ENCODE measurements around the gene DMRT1.

The DMRT1 gene

DNA sequence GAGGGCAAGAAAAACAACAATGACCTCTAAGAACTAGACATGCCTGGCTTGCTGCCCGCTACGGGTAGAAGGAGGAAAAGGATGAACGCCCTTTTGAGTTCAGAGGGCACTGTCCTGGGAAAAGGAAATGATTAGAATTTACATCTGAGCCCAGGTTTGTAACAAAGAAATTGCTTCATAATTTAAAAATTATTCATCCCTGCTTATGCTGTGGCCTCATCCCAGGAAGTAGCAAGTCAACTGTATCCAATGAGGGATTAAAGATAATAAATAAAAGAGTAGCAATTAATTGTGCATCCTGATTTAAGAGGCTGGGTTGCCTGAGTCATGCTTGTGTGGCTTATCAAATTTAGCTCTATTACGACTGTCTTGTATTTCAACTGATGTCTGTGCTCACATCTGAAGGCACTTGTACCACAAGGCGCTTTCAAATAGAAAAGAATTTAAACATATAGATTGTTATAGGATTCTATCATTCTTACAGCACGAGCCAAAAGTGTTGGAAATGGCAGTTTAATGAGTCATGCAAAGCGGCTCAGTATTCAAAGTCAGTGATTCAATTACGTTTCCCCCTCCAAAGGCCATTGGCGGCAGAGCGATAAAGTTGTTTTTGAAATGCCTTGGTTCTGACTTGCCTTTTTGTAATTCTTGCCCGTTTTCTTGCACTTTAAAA is 40.0 kb upstream of the DMRT1 start:
- TF ChIP-seq ZNF76 (tag by site-specific recombination; IDR thresholded peaks at IDR 0.05; ENCODE audit: borderline replicate concordance, low read depth) (no peak), KLF8 (tag by site-specific recombination; IDR thresholded peaks at IDR 0.05) (no peak), ZFP37 (tag by site-specific recombination; IDR thresholded peaks at IDR 0.05) (no peak), ZNF837 (tag by site-specific recombination; IDR thresholded peaks at IDR 0.05) (no peak), PRDM1 (tag by site-specific recombination; IDR thresholded peaks at IDR 0.05) (no peak), KLF1 (tag by site-specific recombination; IDR thresholded peaks at IDR 0.05) (no peak), SP3 (tag by site-specific recombination; IDR thresholded peaks at IDR 0.05) (no peak), ZBTB21 (tag by site-specific recombination; IDR thresholded peaks at IDR 0.05) (no peak)
- TF ChIP-seq, protein P1, sequence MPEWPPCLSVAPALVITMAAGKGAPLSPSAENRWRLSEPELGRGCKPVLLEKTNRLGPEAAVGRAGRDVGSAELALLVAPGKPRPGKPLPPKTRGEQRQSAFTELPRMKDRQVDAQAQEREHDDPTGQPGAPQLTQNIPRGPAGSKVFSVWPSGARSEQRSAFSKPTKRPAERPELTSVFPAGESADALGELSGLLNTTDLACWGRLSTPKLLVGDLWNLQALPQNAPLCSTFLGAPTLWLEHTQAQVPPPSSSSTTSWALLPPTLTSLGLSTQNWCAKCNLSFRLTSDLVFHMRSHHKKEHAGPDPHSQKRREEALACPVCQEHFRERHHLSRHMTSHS (tag by site-specific recombination; IDR thresholded peaks at IDR 0.05), result no peak

DNA sequence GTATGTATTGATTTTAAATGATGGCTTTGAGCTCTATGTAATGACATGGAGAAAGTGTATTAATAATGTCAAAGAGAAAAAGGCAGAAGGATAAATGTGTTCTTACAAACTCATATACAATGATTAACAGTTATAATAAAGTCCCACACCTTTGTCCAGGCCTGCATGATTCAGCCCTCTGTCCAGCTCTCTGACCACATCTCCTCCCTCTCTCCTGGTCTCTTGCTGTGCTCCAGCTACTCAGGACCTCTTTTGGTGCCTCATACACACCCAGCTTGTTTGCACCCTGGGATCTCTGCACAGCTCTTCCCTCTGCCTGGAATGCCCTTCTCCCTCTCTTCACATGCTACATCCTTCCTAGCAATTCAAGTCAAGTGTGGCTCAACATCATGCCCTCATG is 37.5 kb upstream of the DMRT1 start:
- ChIA-PET POLR2A (interaction anchor here (0.5 kb wide), 1 partner anchor 36 kb away, joined by 4 read pairs; no protein-coding TSS in a partner anchor), CTCF (interaction anchor here (0.6 to 1.3 kb wide), 8 partner anchors 10 to 417 kb away, joined by 3 to 4 read pairs (median 3); no protein-coding TSS in a partner anchor)
- H3K9me3 ChIP-seq (ENCODE audit: control insufficient read depth, insufficient read depth, low read depth, low read length), result no peaks in the 10 kb centered on the region
- H3K36me3 ChIP-seq (ENCODE audit: control insufficient read depth in 2 of 2, insufficient read depth in 1 of 2, low read length in 2 of 2), result no peaks in the 10 kb centered on the region
- no peaks in the 10 kb centered on the region for H3K4me1 ChIP-seq (ENCODE audit: control insufficient read depth, insufficient read depth, low read length)
- TF ChIP-seq ZNF112 (tag by site-specific recombination; IDR thresholded peaks at IDR 0.05) (no peak), HOXD13 (CRISPR knock-in tag; IDR thresholded peaks at IDR 0.05; ENCODE audit: borderline replicate concordance) (no peak), ZNF274 (IDR thresholded peaks at IDR 0.05; ENCODE audit: low read length) (no peak), ZNF274 (tag by site-specific recombination; IDR thresholded peaks at IDR 0.05; ENCODE audit: borderline replicate concordance) (no peak), ZBTB1 (tag by site-specific recombination; IDR thresholded peaks at IDR 0.05) (no peak), GLIS2 (tag by site-specific recombination; IDR thresholded peaks at IDR 0.05) (no peak), YY1 (tag by site-specific recombination; IDR thresholded peaks at IDR 0.05) (no peak), MZF1 (tag by site-specific recombination; IDR thresholded peaks at IDR 0.05; ENCODE audit: borderline replicate concordance) (no peak), KLF7 (tag by site-specific recombination; IDR thresholded peaks at IDR 0.05; ENCODE audit: borderline replicate concordance) (no peak), ZNF221 (tag by site-specific recombination; IDR thresholded peaks at IDR 0.05; ENCODE audit: borderline replicate concordance) (no peak)
- TF ChIP-seq, protein P2, sequence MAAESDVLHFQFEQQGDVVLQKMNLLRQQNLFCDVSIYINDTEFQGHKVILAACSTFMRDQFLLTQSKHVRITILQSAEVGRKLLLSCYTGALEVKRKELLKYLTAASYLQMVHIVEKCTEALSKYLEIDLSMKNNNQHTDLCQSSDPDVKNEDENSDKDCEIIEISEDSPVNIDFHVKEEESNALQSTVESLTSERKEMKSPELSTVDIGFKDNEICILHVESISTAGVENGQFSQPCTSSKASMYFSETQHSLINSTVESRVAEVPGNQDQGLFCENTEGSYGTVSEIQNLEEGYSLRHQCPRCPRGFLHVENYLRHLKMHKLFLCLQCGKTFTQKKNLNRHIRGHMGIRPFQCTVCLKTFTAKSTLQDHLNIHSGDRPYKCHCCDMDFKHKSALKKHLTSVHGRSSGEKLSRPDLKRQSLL (tag by site-specific recombination; IDR thresholded peaks at IDR 0.05), result no peak
- no peak overlapping the region for H3K27ac ChIP-seq (ENCODE audit: extremely low read depth, low read depth, low read length)
- H3K4me3 ChIP-seq (ENCODE audit: low read depth, low read length), result no peak overlapping the region

More for the DNA sequence above, 40.0 kb upstream of the DMRT1 start:
- H3K27ac ChIP-seq (ENCODE audit: extremely low read depth, low read depth, low read length), result no peak overlapping the region
- no peaks in the 10 kb centered on the region for H3K36me3 ChIP-seq (ENCODE audit: control insufficient read depth in 2 of 2, insufficient read depth in 1 of 2, low read length in 2 of 2)
- H3K4me1 ChIP-seq (ENCODE audit: control insufficient read depth, insufficient read depth, low read length), result no peaks in the 10 kb centered on the region
- CTCF ChIA-PET, result no interaction called here
- no peak overlapping the region for H3K4me3 ChIP-seq (ENCODE audit: low read depth, low read length)
- no peaks in the 10 kb centered on the region for H3K9me3 ChIP-seq (ENCODE audit: control insufficient read depth, insufficient read depth, low read depth, low read length)
- POLR2A ChIA-PET, result no interaction called here

DNA sequence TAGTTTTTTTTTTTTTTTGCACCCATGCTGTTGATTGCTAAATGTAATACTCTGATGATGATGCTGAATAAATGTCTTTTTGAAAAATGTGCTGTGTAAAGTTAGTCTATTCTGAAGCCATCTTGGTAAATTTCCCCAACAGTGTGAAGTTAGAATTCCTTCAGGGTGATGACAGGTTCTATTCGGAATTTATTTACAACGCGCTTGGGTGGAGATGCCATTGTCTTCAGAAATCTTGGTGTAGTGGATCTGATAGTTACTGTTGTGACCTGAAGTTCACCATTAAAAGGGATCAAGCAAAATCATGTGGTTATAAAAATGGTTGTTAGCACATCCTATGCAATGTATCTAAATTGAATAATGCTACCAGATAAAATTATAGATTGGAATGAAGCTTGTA is 36.3 kb upstream of the DMRT1 start:
- Histone ChIP-seq H3K36me3 (ENCODE audit: control insufficient read depth in 2 of 2, insufficient read depth in 1 of 2, low read length in 2 of 2) (no peaks in the 10 kb centered on the region), H3K27ac (ENCODE audit: extremely low read depth, low read depth, low read length) (no peak overlapping the region), H3K4me3 (ENCODE audit: low read depth, low read length) (no peak overlapping the region), H3K9me3 (ENCODE audit: control insufficient read depth, insufficient read depth, low read depth, low read length) (no peaks in the 10 kb centered on the region), H3K4me1 (ENCODE audit: control insufficient read depth, insufficient read depth, low read length) (no peaks in the 10 kb centered on the region)
- no peak for TF ChIP-seq SP7 (tag by site-specific recombination; IDR thresholded peaks at IDR 0.05)
- CTCF ChIA-PET, result interaction anchor here (0.5 to 1.7 kb wide), 12 partner anchors 13 to 433 kb away, joined by 3 to 7 read pairs (median 4); no protein-coding TSS in a partner anchor
- POLR2A ChIA-PET, result interaction anchor here (0.7 kb wide), 1 partner anchor 122 kb away, joined by 3 read pairs; no protein-coding TSS in a partner anchor

Data from HEK293 (cell line).